PC-3 (cell line): ENCODE data around the gene PCNX2.

Experiments
- CTCF ChIP-seq: fragments of 300-600 bp; sonication (generic); conservative IDR thresholded peaks from 2 replicates; pipeline ENCODE4 v1.5.1; 2017; ENCODE audit warnings: antibody characterized with exemption, low read depth, mild to moderate bottlenecking, low read length
- EZH2 ChIP-seq: fragments of 300-600 bp; sonication (generic); IDR thresholded peaks from one replicate; pipeline ENCODE4 v1.6.1; 2017; ENCODE audit warnings: antibody characterized with exemption, mild to moderate bottlenecking, low read length; ENCODE audit not compliant: unreplicated experiment

GRCh38 chr1:232978815-232979214, 316.7 kb downstream of the PCNX2 start:
- no peak for TF ChIP-seq CTCF
- TF ChIP-seq EZH2: no peak
